ENCODE measurements around the gene DOC2A.

DNA sequence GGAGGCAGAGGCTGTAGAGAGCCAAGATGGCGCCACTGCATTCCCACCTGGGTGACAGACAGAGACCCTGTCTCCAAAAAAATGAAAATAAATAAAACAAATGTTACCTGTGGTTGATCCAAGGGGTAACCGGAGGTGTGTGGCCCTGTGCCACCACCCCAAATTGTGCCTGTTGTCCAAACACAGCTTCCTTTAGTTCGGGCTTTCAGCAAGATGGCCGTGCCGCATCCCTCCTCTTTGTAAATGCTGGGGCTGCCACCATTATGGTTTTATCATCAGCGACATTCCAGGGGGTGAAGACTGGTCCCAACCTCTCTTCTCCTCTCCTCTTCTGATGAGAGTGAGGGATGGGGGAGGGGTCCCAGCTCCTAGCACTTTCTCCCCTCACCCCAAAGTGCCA is 12.1 kb upstream of the DOC2A start, which contains the start of gene C16orf92:
- TF ChIP-seq, protein P1, sequence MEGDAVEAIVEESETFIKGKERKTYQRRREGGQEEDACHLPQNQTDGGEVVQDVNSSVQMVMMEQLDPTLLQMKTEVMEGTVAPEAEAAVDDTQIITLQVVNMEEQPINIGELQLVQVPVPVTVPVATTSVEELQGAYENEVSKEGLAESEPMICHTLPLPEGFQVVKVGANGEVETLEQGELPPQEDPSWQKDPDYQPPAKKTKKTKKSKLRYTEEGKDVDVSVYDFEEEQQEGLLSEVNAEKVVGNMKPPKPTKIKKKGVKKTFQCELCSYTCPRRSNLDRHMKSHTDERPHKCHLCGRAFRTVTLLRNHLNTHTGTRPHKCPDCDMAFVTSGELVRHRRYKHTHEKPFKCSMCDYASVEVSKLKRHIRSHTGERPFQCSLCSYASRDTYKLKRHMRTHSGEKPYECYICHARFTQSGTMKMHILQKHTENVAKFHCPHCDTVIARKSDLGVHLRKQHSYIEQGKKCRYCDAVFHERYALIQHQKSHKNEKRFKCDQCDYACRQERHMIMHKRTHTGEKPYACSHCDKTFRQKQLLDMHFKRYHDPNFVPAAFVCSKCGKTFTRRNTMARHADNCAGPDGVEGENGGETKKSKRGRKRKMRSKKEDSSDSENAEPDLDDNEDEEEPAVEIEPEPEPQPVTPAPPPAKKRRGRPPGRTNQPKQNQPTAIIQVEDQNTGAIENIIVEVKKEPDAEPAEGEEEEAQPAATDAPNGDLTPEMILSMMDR (IDR thresholded peaks at IDR 0.05; ENCODE audit: poor library complexity, severe bottlenecking): no peak
- TF ChIP-seq EP300 (conservative IDR thresholded peaks at IDR 0.05; ENCODE audit: poor library complexity, severe bottlenecking) (no peak), EZH2 (IDR thresholded peaks at IDR 0.05; ENCODE audit: borderline replicate concordance, insufficient read depth, low read length, poor library complexity, severe bottlenecking) (no peak), RAD21 (conservative IDR thresholded peaks at IDR 0.05) (no peak), POLR2AphosphoS5 (IDR thresholded peaks at IDR 0.05) (no peak), MXI1 (conservative IDR thresholded peaks at IDR 0.05; ENCODE audit: poor library complexity, severe bottlenecking) (no peak)

Measured in neural cell (in vitro differentiated cells).